Endothelial cell of umbilical vein (primary cell): ENCODE measurements around the gene CARD6.
"Not testable (repeated sequence)": the region's sequence is repeated elsewhere in the genome, so short reads cannot be mapped to it uniquely, and the experiment has no call there.

Experiments used
- EZH2 ChIP-seq: IDR thresholded peaks from 2 replicates; pipeline ENCODE4 v1.6.1; 2012; ENCODE audit warnings: borderline replicate concordance, low read depth, mild to moderate bottlenecking, moderate library complexity, low read length, inconsistent platforms; ENCODE audit not compliant: severe bottlenecking
- GATA2 ChIP-seq: IDR thresholded peaks from 2 replicates; pipeline ENCODE4 v1.7.0; 2011; ENCODE audit warnings: low read depth, mild to moderate bottlenecking, moderate library complexity, mixed read lengths, low read length; ENCODE audit not compliant: insufficient read length, insufficient read depth
- POLR2A ChIP-seq: IDR thresholded peaks from 2 replicates; pipeline ENCODE4 v1.6.1; 2012; ENCODE audit warnings: low read depth, mild to moderate bottlenecking, control low read depth, low read length
- POLR2AphosphoS5 ChIP-seq: IDR thresholded peaks from 2 replicates; pipeline ENCODE4 v1.6.1; 2012; ENCODE audit warnings: low read depth, mild to moderate bottlenecking, control low read depth, low read length, moderate library complexity; ENCODE audit not compliant: insufficient read depth
- TF ChIP-seq, protein P1 (sequence below), 2 donors: IDR thresholded peaks; 1 replicate in 1 of 2; 2 replicates in 1 of 2; pipeline ENCODE4 v1.5.1; 2011; ENCODE audit warnings: low read length in 2 of 2, mild to moderate bottlenecking in 2 of 2, moderate library complexity in 2 of 2, control low read depth in 1 of 2, inconsistent platforms in 1 of 2, low read depth in 1 of 2; ENCODE audit not compliant: insufficient read depth in 1 of 2; ENCODE audit errors: extremely low read depth in 1 of 2
- TF ChIP-seq, protein P2 (sequence below): IDR thresholded peaks from 2 replicates; pipeline ENCODE4 v1.6.1; 2011; ENCODE audit not compliant: insufficient read depth, insufficient read length

DNA sequence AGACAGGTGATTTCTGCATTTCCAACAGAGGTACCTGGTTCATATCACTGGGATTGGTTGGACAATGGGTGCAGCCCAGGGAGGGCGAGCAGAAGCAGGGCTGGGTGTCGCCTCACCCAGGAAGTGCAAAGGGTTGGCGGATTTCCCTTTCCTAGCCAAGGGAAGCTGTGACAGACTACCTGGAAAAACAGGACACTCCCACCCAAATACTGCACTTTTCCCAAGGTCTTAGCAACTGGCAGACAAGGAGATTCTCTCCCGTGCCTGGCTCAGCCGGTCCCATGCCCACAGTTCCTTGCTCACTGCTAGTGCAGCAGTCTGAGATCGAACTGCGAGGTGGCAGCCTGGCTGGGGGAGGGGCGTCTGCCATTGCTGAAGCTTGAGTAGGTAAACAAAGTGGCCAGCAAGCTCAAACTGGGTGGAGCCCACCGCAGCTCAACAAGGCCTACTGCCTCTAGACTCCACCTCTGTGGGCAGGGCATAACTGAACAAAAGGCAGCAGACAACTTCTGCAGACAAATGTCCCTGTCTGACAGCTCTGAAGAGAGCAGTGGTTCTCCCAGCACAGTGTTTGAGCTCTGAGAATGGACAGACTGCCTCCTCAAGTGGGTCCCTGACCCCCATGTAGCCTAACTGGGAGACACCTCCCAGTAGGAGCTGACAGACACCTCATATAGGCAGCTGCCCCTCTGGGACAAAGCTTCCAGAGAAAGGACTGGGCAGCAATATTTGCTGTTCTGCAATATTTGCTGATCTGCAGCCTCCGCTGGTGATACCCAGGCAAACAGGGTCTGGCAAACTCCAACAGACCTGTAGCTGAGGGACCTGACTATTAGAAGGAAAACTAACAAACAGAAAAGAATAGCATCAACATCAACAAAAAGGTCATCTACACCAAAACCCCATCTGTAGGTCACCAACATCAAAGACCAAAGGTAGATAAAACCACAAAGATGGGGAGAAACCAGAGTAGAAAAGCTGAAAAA is 54.6 kb downstream of the CARD6 start:
- TF ChIP-seq, protein P1, sequence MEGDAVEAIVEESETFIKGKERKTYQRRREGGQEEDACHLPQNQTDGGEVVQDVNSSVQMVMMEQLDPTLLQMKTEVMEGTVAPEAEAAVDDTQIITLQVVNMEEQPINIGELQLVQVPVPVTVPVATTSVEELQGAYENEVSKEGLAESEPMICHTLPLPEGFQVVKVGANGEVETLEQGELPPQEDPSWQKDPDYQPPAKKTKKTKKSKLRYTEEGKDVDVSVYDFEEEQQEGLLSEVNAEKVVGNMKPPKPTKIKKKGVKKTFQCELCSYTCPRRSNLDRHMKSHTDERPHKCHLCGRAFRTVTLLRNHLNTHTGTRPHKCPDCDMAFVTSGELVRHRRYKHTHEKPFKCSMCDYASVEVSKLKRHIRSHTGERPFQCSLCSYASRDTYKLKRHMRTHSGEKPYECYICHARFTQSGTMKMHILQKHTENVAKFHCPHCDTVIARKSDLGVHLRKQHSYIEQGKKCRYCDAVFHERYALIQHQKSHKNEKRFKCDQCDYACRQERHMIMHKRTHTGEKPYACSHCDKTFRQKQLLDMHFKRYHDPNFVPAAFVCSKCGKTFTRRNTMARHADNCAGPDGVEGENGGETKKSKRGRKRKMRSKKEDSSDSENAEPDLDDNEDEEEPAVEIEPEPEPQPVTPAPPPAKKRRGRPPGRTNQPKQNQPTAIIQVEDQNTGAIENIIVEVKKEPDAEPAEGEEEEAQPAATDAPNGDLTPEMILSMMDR (IDR thresholded peaks at IDR 0.05; ENCODE audit: extremely low read depth in 1 of 2, insufficient read depth in 1 of 2, low read depth in 1 of 2, low read length in 2 of 2) = not testable (repeated sequence)
- not testable (repeated sequence) for TF ChIP-seq GATA2, EZH2, POLR2AphosphoS5, POLR2A
- TF ChIP-seq, protein P2, sequence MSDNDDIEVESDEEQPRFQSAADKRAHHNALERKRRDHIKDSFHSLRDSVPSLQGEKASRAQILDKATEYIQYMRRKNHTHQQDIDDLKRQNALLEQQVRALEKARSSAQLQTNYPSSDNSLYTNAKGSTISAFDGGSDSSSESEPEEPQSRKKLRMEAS = not testable (repeated sequence)
